Erythroblast (primary cell): ENCODE results near the gene ARHGDIB.

Experiments used
- GATA1 ChIP-seq: IDR thresholded peaks from 2 replicates; pipeline ENCODE4 v1.6.1; 2011; ENCODE audit warnings: low read depth, mild to moderate bottlenecking, control low read depth, low read length, moderate library complexity
- POLR2A ChIP-seq: IDR thresholded peaks from 2 replicates; pipeline ENCODE4 v1.6.1; 2011; ENCODE audit warnings: mild to moderate bottlenecking, low read length

GRCh38 chr12:14946861-14947260 is 14.5 kb downstream of the ARHGDIB start:
- TF ChIP-seq POLR2A (no peak), GATA1 (no peak)
